D721Med (cell line): ENCODE measurements around the gene TRABD.

ENCODE experiments used
- DNase-seq: peaks from one replicate; pipeline ENCODE4 v3.0.0; 2011; ENCODE audit warnings: low spot score; ENCODE audit not compliant: insufficient read length
- FAIRE-seq: peaks from 2 replicates; lab custom pipeline; 2011; peaks lifted over from hg19 to GRCh38; lab: Jason Lieb, UNC
- TF ChIP-seq, protein P1 (sequence below): IDR thresholded peaks from 2 replicates; pipeline ENCODE4 v1.5.1; 2012; ENCODE audit warnings: mild to moderate bottlenecking, control low read depth; ENCODE audit not compliant: insufficient read depth; ENCODE audit errors: missing control alignments

Gene TRABD

DNA sequence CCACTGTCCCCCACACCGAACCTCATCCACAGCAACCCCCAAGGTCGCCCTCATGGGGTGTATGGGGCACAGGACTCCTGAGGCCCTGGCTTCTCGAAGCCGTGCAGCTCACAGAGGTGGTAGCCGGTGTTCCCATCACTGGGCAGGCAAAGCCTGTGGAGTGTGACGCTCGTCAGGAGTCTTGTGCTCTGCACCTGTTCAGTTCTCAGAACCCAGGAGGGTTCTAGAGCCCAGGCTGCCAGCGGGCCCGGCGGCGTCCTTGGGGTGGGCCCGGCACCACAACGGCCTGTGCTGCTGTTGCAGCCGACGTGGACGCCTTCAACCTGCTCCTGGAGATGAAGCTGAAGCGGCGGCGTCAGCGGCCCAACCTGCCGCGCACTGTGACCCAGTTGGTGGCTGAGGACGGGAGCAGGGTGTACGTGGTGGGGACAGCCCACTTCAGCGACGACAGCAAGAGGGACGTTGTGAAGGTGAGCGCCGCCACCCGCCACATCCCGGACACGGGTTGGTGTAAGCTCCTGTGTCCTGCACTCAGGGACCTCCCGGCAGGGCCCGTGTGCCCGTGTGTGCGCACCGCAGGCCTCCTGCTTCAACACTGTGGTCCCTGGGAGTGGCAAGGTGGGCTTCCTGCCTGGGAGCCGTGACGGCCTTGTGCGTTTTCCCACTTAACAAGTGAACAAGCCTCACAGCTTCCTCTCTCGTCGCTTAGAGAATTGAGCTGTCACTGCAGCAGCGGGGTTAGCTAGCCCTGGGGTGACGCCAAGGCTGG, 8.5 kb downstream of the TRABD start:
- TF ChIP-seq, protein P1, sequence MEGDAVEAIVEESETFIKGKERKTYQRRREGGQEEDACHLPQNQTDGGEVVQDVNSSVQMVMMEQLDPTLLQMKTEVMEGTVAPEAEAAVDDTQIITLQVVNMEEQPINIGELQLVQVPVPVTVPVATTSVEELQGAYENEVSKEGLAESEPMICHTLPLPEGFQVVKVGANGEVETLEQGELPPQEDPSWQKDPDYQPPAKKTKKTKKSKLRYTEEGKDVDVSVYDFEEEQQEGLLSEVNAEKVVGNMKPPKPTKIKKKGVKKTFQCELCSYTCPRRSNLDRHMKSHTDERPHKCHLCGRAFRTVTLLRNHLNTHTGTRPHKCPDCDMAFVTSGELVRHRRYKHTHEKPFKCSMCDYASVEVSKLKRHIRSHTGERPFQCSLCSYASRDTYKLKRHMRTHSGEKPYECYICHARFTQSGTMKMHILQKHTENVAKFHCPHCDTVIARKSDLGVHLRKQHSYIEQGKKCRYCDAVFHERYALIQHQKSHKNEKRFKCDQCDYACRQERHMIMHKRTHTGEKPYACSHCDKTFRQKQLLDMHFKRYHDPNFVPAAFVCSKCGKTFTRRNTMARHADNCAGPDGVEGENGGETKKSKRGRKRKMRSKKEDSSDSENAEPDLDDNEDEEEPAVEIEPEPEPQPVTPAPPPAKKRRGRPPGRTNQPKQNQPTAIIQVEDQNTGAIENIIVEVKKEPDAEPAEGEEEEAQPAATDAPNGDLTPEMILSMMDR, result no peak
- DNase-seq, result no peak
- FAIRE-seq, result no peak

DNA sequence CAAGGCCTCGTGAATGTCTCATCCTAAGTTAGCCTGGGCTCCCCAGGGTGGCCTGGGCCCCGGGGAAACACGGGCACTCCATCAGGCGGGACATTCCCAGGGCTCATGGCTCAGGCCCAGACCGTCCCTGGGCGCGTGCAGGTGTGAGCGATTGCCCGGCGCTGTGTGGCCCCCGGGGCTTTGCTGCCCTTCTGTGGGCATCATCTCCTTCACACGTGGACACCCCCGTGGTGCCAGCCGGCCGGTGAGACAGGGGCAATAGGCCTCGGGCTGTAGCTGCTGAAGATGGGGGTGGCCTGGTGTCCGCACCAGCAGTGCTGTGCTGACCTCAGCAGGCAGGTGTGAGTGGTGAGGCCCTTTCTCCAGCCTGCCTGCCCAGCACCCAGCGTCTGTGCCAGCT, 10.5 kb downstream of the TRABD start:
- TF ChIP-seq, protein P1, result no peak
- DNase-seq (no peak), FAIRE-seq (no peak)

DNA sequence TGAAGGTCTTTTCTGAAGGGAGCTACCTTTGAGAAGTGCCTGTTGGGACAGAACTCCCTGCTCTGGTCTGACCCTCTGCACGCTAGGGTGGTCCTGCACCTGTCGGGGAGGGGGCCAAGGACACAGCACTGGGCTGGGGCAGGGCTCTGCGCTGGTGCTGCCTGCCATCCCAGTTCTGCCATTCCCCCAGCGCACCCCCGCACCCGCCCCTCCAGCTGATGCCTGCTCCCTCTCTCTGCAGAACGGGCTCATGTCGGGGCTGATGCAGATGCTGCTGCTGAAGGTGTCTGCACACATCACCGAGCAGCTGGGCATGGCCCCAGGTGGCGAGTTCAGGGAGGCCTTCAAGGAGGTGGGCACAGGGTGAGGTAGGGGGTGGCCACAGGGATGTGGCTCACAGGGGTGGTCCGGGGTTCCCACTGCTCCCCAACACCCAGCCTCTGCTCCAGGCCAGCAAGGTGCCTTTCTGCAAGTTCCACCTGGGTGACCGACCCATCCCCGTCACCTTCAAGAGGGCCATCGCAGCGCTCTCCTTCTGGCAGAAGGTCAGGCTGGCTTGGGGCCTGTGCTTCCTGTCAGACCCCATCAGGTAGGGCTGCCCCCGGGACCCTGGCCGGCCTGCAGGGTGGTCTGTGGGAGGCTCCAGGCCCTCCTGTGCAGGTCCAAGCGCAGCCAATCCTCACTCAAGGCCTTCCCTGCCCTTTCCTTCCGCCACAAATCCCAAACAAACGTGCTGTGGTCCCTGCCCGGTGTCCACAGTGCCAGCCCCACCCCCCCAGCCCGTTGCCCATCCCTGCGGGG, 11.5 kb downstream of the TRABD start:
- FAIRE-seq (no peak), DNase-seq (no peak)
- TF ChIP-seq, protein P1, result no peak

DNA sequence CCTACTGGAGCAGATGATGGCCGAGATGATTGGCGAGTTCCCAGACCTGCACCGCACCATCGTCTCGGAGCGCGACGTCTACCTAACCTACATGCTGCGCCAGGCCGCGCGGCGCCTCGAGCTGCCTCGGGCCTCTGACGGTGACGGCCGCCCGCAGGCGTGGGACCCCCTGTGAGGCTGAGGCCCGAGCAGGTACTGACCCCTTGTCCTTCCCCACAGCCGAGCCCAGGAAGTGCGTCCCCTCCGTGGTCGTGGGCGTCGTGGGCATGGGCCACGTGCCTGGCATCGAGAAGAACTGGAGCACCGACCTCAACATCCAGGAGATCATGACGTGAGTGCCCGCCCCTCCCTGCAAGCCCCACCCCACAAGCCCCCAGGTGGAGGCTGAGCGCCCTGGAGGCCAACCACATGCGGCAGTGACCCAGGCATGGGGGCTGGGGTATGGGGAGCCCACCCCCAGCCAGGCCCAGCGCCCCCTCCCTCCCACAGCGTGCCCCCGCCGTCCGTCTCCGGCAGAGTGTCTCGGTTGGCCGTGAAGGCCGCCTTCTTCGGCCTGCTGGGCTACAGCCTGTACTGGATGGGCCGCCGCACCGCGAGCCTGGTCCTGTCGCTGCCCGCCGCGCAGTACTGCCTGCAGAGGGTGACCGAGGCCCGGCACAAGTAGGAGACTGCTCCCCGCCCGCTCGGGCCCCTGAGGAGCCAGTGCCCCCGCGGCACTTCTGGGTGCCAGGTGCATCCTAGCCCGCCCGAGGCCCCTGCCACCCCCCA, 12.3 kb downstream of the TRABD start:
- no peak for FAIRE-seq
- TF ChIP-seq, protein P1, result no peak
- DNase-seq, result no peak

DNA sequence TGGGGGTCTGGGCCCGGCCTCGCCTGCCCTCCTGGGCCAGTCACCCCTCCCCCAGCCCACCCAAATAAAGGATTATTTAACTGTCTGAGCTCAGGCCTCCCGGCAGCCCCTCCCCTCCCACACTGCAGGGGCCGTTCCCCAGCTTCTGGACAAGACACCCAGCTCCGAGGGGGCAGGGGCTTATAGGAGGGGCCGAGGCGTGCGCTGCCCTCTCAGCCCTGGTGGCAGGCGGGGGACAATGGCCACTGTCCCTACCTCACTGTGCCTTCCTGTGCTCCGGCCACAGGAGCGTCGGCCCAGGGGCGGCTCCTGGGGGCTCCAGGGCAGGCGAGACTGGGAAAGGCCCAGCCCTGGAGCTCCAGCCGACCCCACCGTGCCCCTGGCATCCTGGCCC, 12.9 kb downstream of the TRABD start:
- no peak for FAIRE-seq
- TF ChIP-seq, protein P1, result no peak
- DNase-seq, result no peak

DNA sequence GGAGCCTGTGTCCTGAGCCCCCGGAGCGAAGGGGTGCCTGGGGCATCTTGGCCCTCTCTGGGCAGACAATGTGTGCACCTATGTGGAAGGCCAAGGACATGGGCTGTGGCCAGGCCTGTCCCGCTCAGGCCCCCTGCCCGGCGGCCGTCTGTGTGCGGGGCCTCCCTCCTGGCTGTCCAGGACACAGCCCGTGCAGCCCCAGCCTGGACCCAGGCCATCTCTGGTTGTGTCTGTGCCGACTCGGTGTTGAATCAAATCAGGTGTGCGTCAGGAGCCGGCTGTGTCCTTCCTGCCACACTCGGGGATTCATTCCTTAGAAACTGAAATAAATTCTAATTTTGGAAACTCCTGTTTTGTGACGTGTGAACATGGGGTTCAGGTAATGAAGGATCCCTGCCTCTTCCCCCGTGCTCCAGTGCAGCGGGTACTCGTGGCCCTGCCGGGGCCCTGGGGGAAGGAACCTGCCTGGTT, 13.6 kb downstream of the TRABD start:
- no peak for FAIRE-seq
- TF ChIP-seq, protein P1, result no peak

More for the DNA sequence above, 13.6 kb downstream of the TRABD start:
- no peak for DNase-seq
